ENCODE measurements around the gene IGF1R.

Gene IGF1R

DNA sequence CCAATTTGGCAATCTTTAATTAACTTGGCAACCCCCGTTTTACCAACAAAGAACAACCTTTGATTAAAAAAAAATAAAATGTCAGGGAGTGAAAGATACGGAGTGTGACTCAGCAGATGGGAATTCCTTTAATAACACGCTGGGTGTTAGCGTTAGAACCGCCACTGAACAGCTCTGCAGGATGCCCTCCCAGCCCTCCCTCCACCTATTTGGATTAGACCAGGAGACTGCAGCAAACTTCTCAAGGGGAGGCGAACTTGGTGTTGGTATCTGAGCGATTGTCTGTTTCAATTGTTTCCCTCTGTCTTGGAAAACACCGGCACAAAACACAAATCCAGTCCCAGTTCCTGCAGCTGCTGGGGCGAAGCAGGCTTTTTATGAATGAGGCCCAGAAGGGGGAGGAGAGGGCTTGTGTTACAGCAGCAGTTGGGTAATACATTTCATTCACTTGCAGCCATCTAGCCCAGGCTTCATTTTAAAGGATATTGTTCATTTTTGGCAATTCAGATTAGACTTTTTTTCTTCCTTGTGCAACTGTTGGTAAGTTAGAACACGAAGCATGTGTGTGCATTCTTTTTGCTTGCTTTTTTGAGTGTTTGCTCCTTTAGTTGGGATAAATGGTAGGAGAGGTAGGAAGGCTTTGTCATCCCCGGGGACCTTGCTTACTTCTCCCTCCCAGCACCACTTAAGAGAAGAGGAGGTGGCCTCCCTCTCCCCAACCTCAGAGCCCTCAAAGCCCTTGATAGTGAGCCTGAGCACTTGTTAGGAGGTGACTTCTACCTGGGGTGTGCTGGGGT, 152.3 kb downstream of the IGF1R start:
- no peak for DNase-seq

DNA sequence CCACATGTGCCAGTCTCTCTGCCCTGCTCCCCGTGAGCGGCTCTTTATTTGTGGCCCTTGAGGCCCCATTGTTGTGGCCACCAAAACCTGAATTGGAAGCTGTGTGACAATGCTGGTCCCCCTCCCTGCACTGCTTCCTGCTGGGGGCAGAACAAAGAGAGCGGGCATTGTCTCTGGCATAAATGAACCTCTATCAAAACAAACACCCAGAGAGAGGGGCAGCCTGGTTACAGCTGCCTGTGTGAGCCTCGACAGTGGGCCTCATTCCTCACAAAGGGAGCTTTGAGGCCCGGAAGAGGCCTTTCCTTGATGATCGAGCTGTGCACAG, 152.9 kb downstream of the IGF1R start:
- DNase-seq: no peak

DNA sequence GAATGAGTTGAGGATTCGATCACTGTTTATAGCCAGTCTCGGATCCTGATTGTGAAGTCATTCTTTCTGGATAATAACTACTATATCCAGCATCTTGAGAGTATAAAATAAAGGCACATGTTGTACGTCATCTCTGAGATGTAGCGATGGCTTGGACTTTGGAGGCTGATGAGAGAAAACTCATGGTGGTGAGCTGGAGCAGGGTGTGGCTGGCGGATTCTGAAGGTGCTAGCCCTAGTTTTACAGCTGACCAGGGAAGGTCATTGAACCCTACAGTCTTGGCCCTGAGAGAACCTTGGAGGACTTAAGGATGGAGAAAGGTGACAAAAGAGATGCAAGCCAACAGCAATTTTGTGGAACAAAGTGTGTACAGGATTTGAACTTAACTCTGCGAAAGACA, 153.8 kb downstream of the IGF1R start:
- DNase-seq: no peak

DNA sequence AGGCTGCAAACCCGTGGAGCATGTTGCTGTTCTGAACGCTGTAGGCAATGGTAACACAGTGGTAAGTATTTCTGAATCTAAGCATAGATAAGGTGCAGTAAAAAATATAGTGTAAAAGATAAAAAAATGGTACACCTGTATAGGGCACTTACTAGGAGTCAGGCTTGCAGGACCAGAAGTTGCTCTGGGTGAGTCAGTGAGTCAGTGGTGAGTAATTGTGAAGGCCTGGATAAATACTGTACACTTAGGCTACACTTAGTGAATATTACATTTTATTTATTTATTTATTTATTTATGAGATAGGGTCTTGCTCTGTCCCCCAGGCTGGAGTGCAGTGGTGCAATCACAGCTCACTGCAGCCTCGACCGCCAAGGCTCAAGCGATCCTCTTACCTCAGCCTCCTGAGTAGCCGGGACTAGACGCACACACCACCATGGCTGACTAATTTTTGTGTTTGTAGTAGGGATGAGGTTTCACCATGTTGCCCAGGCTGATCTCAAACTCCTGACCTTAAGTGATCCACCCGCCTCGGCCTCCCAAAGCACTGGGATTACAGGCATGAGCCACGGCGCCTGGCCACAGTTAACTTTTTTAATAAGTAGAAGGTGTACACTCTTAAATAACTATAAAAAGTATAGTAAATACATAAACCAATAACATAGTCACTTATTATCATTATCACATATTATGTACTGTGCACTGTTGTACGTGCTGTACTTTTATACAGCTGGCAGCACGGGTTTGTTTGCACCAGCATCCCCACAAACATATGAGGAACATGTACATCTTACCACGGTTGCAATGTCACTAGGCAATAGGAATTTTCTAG, 155.1 kb downstream of the IGF1R start:
- no peak for DNase-seq

DNA sequence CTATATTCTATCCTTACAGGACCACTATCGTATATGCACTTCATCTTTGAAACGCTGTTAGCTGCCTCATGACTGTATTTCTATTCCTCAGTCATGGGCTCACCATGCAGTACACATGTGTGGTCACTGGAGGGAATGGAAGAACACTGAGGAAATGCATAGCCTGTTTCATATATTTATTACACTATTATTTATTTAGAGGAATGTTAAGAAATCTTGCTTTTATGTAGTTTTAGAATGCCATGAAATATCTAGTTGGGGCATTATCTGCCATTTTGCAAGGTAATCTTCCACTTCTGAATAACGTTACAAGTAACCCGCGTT, 155.7 kb downstream of the IGF1R start:
- no peak for DNase-seq

DNA sequence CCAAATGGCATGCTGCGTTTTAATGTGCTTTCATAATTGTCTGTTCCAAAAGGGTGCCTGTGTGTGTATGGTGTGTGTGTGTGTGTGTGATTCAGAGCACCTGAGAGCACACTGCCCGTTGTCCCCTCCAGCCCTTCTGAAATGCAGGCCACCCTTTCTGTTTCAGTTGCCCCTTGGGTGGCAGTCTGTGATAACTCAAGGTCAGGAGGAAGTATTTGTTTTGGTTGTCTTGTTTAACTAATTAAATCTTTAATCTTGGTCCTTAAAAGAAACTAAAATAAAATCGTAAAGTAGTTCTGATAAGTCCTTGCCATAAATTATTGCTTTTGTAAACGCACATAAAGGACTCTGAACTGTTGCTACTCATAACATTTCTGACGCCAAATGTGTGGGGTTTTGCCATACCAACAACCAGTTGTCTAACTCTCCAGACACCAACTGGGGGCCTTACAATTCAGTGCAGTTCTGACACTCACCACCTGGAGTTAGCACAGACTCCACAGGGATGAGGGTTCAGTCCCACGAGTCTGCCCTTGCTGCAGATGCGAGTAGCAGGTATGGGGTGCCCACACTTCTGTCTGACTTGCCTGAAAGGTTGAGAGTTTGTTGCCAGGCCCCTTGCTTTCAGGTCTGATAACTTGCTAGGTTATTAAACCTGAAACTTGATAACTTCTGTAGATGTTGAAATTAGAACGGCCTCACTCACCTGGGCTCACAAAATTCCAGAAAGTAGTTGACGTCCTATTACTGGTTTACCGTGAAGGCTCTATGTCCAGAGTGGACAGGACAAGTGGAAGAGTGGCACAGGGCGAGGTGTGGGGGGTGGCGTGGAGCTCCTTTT, 157.3 kb downstream of the IGF1R start:
- DNase-seq: no peak

DNA sequence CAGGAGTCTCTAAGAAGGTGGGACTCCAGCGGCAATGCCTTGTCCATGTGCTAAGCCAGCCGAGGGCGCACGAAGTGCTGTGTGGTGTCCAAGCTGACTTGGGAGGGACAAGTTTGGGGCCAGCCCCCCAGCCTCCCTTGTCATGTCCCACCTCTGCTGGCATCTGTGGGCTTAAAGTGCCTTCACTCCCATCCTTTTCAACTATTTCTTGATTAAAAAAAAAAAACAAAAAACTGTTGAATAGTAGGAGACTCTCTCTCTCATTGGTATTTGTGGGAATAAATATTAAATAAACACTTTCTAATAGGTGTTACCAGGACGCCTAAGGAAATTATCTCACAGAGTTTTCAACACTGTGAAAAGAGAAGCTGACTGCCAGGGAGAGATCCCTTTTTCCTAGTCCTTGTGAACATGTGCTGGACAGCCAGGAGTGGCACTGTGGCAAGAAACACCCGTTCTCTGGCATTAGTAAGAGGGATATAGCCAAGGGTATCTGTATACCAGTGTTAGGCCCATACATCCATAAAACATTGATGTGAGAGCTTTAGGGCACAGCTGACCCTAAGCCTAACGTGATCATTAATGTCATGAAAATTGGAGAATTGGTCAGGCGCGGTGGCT, 158.0 kb downstream of the IGF1R start:
- DNase-seq: no peak

DNA sequence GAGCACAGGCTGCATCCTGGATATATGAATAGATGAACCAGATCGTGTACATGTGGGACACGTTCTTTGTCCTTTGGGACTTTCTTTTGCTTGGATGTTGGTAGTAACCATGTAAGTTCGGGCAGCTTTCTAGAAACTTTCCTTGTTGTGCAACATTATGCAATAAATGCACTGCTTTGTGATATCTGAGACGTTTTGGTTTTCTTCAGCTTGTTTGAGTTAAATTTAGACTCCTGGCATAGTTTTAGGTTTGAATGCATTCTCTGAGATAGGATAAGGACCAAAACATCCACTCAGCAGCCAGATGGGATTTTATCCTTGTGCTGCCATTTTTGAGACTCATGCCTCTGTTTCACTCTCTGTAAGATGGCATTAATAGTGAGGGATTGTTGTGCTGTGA, 158.9 kb downstream of the IGF1R start:
- DNase-seq: no peak

DNA sequence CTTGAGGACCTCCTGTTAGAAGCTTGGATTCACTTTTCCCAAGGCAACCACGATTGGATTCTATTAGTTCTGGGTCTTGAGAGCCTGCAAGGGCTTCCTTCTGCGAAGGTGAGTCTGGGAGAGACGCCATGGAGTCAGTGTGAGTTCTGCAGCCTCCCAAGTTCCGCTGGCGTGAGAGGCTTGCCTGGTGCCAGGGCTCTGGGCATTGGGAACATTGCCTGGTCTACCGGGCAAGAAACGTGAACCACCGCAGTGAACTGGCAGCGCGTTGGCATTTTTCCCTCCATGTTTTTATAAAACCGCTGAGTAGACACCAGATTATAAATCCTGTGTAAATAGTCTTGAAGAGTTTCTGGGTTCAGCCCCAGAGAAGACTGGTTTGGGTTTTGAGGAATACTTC, 160.9 kb downstream of the IGF1R start:
- DNase-seq: no peak

DNA sequence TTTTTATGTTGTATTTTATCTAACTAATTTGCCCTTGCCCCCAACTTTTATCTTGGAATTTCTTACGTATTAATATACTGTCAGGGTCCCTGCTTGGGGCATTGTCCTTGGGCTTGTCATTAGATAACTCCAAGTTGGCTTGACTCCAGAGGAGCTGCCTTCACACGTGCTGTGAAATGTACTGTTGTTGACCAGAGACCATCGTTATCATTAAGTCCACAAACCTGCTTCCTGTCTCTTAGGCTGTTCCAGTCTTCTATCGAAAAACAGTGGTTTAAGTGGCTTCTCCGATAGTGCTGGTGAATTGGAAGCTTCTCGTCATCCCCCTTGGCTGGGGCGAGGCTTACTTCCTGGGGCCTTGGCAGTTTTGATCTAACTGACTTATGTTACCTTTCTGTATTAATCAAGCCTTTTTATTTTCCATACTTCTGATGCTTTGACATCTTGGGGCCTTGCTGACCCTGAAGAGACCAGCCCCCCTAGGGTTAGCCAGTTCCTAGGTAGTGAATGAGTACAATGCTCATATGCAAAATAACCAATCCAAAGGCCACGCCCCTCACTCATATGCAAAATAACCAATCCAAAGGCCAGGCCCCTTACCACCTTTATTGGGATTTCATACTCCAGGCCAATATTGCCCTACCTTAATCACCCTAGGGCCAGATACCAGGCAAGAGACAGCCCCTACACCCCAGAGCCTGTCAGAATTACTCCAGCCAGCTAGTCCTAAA, 164.5 kb downstream of the IGF1R start:
- DNase-seq: no peak

DNA sequence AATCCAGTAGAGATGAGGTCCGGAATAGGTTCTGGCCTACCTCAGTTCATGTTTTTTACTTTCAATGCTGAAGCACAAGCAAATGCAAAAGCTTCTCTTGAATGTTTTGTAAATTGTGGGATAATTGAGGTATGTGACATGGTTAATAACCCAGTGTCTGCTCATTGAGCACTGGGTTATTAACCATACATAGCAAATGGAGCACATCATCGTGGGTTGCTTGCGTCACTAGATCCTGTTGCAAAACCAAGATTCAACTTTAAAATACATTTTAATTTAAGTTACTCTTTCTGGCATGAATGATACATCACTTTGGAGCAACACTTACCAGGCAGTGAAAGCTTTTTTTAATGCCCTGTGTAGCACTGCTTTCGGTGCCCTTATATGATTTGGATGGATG, 165.6 kb downstream of the IGF1R start:
- DNase-seq: no peak

DNA sequence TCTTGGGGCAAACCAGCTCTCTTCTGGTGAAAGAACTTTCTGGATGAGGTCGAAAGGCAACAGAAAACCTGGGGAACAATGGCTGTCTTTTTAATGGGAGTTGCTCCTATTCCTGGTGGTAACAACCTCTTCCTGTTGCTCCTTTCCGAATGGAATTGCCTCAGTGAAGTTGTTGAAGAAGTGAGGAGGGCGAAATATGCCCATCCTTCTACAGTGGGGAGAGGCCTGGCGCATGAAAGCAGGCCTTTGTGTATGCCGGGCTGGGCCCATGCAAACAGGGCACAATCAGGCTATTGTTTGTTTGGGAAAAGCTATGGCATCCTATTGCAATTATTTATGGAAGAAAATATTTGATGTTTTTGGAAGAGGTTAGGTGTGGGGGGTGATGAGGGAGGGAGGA, 166.9 kb downstream of the IGF1R start:
- no peak for DNase-seq

DNA sequence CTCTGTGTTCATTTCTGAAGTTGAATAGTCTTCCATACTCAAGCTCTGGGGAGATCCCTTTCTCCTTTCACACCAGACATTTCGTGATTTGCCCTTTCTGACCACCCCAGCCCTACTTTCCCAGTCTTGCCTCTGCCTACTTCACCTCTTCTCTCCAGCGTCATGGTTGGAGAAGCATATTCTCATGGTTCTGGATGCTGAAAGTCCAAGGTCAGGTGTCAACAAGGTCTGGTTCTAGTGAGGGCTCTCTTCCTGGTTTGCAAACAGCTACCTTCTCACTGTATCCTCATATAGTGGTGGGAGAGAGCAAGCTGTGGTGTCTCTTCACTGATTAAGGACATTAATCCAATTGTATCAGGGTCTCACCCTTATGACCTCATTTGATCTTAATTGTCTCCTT, 169.4 kb downstream of the IGF1R start:
- DNase-seq: no peak

DNA sequence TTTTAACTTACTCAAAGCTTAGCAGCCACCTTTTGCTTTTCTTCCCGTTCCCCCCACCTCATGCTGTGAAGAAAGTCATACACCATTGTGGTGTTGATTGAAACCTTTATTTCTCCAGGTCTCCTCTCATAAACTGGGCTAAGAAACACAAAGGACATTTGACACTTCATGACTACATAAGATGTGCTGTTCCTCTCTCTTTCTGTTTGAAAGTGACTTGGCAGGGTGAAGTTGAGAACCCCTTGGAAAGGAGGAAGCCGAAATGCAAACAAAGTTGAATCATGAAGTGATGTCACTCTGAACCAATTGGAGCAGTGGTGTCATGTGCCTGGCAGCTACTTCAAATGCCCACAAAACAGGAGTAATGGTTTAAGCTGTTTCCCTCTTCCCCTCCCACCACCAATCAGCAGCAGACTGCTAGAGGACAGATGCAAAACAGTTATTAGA, 174.7 kb downstream of the IGF1R start:
- no peak for DNase-seq

DNA sequence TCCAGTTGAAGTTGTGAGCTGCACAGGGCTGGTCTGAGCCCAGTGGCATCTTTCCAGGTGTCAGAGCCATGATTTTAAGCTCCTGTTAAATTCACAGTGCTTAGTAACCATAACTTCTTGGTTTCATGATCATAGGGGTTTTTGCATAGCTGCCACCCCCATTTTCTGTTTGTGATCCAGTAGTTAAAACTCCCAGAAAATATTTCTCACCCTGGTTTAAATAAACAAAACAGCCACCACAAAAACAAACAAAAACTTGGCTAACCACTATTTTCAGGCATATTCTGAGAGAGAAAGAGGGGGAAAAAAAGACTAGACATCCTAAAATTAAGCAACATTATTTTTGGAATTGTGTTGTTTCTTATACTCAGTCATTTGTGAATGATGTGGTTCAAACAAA, 175.3 kb downstream of the IGF1R start:
- no peak for DNase-seq

DNA sequence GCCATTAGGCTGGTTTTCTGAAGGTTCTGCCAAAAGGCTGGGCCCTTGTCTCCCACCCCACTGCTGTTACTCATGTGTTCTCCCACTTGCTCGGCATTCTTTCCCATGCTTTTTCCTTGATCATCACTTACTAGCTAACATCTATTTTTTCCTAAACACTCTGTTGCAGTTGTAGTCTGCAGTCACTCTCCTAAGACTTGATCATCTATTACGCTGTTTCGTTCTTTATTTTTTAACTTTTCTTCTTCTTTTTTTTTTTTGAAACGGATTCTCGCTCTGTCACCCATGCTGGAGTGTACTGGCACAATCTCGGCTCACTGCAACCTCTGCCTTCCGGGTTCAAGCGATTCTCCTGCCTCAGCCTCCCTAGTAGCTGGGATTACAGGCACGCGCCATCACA, 176.3 kb downstream of the IGF1R start:
- DNase-seq: no peak

DNA sequence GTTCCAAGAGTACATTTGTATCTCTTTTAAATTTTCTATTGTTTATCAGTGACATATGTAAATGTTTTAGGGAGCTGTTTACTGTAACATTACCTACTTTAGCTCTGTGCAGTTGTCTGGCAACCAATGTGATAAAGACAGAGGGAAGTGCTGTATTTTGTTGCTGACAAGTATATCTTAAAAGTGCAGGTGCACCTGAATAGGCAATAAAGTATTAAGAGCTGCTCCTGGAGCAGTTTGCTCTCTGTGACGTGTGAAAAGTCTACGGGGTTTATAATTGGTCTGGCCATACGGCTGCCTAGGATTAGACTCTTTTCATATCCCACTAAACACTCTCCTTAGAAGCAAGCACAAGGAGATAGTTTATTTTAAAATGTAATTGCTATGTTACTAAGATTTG, 178.3 kb downstream of the IGF1R start:
- DNase-seq: no peak

DNA sequence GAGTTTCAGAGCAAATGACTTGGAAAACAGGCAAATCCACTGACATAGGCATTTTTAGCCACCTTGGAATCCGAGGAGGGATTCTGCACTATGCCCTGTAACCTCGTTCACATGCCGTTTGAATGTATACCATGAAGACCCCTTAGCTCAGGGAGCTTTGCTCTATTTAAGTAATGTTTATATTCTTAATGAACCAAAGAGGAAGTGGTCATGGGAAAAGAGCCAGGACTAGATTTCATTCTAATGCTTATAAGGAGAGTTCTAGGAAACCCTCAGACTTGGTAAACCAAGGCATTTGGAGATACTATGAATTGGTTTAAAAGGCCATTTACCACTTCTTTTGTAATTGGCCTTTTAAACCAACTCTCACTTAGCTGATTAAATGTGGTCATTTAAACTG, 178.9 kb downstream of the IGF1R start:
- no peak for DNase-seq

DNA sequence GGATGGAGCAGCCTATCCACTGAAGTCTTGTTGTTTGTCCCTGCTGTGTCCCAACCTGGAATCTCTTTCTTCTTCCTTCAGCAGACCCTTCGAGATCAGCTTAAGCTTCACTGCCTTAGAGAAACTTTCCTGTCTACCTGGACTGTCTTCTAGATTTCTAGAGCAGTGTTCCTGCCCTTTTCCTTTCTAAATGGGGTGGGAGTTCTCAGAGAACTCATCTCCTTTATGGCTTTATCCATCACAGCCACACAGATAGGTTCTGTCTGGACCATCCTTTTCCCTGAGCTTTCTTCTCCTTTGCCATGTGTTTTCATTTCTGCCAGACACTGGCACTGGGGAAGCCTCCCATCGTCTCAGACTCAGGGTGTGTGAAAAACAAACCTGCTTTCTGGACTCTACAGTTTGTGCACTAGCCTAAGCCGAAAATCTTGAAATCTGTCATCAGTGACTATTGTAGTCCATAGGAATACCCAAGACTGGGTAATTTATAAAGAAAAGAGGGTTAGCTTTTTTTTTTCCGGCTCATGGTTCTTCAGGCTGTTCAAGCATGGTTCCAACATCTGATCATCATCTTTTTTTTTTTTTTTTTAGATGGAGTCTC, 181.8 kb downstream of the IGF1R start:
- no peak for DNase-seq

DNA sequence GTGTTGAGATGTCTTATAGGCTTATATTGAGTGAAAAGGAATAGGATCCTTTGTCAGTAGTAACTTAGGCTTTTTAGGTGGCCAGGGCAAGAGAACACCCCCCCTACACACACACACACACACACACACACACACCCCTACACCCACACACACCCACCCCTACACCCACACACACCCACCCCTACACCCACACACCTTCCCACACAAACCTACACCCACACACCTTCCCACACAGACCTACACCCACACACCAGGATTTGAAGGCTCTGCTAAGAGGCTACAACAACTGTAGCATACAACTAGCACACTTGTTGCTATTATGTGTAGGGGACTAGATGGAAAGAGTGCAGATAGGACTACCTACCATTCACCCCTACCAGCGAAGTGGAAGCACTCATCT, 186.6 kb downstream of the IGF1R start:
- no peak for DNase-seq

DNA sequence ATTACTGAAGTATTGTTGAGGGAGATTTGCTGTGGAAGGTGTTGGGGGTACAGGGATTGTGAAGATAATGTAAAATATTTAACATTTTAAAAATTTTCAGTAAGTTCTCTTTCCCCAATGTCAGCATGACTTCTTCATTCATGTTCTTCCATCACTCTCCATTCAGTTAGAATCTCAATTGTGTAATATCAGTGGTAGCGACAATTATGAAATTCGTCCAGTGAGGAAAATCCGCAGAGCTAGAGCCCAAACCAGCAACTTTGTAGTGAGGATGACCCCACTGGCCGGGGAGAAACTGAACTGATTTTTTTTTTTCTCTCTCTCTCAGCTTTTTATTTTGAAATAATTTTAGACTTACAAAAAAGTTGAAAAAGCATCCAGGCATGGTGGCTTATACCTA, 187.5 kb downstream of the IGF1R start:
- no peak for DNase-seq

Data from effector CD4-positive, alpha-beta T cell (primary cell).